ENCODE data around the gene FCRLB.

GRCh38 chr1:161725908-161726472 is 4.6 kb downstream of the FCRLB start:
- TF ChIP-seq POLR2A (IDR thresholded peaks at IDR 0.05) (no peak), CTCF (IDR thresholded peaks at IDR 0.05) (peak in 2 of 3 donors; percentile 29 to 38)

All from breast epithelium (tissue), 3 donors.